Right cardiac atrium (tissue), 5 donors: ENCODE data around the gene NOTCH2. TPM values are rescaled to one million over a fixed set of nuclear protein-coding genes. Genes with fewer than 3 reads are reported as not detected.
A peak's percentile ranks its signal among the peaks of the same experiment; 100 is the strongest.
"Not testable (repeated sequence)": the region's sequence is repeated elsewhere in the genome, so short reads cannot be mapped to it uniquely, and the experiment has no call there.

Experiments used
- ATAC-seq, 2 donors: fragments of 200-7000 bp; cut with Tn5 transposase; one replicate each; pipeline versions ENCODE4 v1.8.0 to v1.9.1; 2020; ENCODE audit warnings: moderate library complexity in 2 of 2, mild to moderate bottlenecking in 1 of 2
- DNase-seq, 3 donors: peaks; one replicate each; pipeline ENCODE4 v3.0.0-alpha.2; 2020
- H3K27ac ChIP-seq: one replicate; pipeline ENCODE4 v1.5.1; 2013; ENCODE audit warnings: mild to moderate bottlenecking, low read length, control low read depth, moderate library complexity
- H3K27me3 ChIP-seq: one replicate; pipeline ENCODE4 v1.6.1; 2013; ENCODE audit not compliant: control insufficient read depth, insufficient read depth
- H3K4me1 ChIP-seq: one replicate; pipeline ENCODE4 v1.6.1; 2013; ENCODE audit warnings: low read length; ENCODE audit not compliant: control insufficient read depth, insufficient read depth
- H3K4me3 ChIP-seq: one replicate; pipeline ENCODE4 v1.5.1; 2013; ENCODE audit warnings: low read length, control low read depth
- H3K9me3 ChIP-seq: one replicate; pipeline ENCODE4 v1.6.1; 2013; ENCODE audit warnings: low read length; ENCODE audit not compliant: control insufficient read depth
- WGBS: extraction: QIAGEN DNeasy Blood & Tissue Kit; methylation state at CpG from one replicate; pipeline ENCODE4 v1.1.7; 2013; 5-methylcytosine and 5-hydroxymethylcytosine counted together
- intact Hi-C, 4 donors: fragments of 100-400 bp; cut with DNase I; formaldehyde crosslinking; loops; one replicate each; pipeline versions ENCODE4 v1.11.0 to v1.14.0; 2022 to 2023
- polyA plus RNA-seq: library from polyadenylated mRNA; stranded (reverse); fragments of 200-250 nt; gene quantifications from one replicate; pipeline ENCODE4 v1.2.3, GENCODE V29; 2013
- total RNA-seq, 4 donors: library from RNA; stranded (reverse); fragmentation: NEBNext Ultra II Directional; extraction: Animal tissue kit (Norgen Biotek cat#: 25700); gene quantifications; one replicate each; pipeline ENCODE4 v1.2.1, GENCODE V29; 2021
- donor health status: healthy with polysubstance abuse.
- donor health status: DM: no; HTN: yes; CAD: no.
- donor health status: DM: no; HTN: no; CAD: no.
- donor health status: DM: no; HTN: yes; CAD: no; lungs with severe emphysema.
- donor health status: DM: yes; HTN: yes; CAD: no.

NOTCH2 gene
- total and polyA plus RNA-seq, 5 donors = 6.6 to 65.7 (median 39.2) TPM

- H3K4me1 ChIP-seq, H3K9me3 ChIP-seq, ATAC-seq, H3K4me3 ChIP-seq, H3K27me3 ChIP-seq, intact Hi-C loops, DNase-seq, H3K27ac ChIP-seq: not testable (repeated sequence)
- no CpG with 5 or more reads among the region's 3 CpGs for WGBS
Measured at GRCh38 chr1:120103768-120104167, 34.3 kb upstream of the NOTCH2 start.

GRCh38 chr1:120101593-120101992 lies 32.1 kb upstream of the NOTCH2 start:
- WGBS = 65% methylated on average over 1 of the region's 1 CpG
- intact Hi-C loops, ATAC-seq: not testable (repeated sequence)

GRCh38 chr1:120100590-120100989 lies 31.1 kb upstream of the NOTCH2 start:
- ATAC-seq = peak in 1 of 2 donors; percentile 39
- H3K9me3 ChIP-seq, H3K4me3 ChIP-seq, H3K27ac ChIP-seq, H3K27me3 ChIP-seq, H3K4me1 ChIP-seq, DNase-seq, intact Hi-C loops: not testable (repeated sequence)
- WGBS = 44% methylated on average over 1 of the region's 1 CpG

More at GRCh38 chr1:120101593-120101992, 32.1 kb upstream of the NOTCH2 start:
- DNase-seq, H3K27me3 ChIP-seq, H3K4me3 ChIP-seq, H3K4me1 ChIP-seq, H3K9me3 ChIP-seq, H3K27ac ChIP-seq: not testable (repeated sequence)

GRCh38 chr1:120098986-120099759 lies 29.7 kb upstream of the NOTCH2 start:
- intact Hi-C loops, H3K9me3 ChIP-seq, H3K4me3 ChIP-seq, ATAC-seq, H3K27ac ChIP-seq, DNase-seq, H3K4me1 ChIP-seq, H3K27me3 ChIP-seq: not testable (repeated sequence)
- 92% methylated on average over 1 of the region's 6 CpGs for WGBS

GRCh38 chr1:120096981-120097545 lies 27.6 kb upstream of the NOTCH2 start:
- H3K27ac ChIP-seq, DNase-seq, H3K4me3 ChIP-seq, H3K9me3 ChIP-seq, H3K27me3 ChIP-seq, intact Hi-C loops, H3K4me1 ChIP-seq, ATAC-seq: not testable (repeated sequence)
- WGBS = 82% methylated on average over 1 of the region's 1 CpG

- H3K9me3 ChIP-seq, H3K27me3 ChIP-seq, intact Hi-C loops, ATAC-seq, H3K4me3 ChIP-seq, H3K27ac ChIP-seq, H3K4me1 ChIP-seq: not testable (repeated sequence)
- 73% methylated on average over 2 of the region's 4 CpGs for WGBS
- DNase-seq = peak in 1 of 3 donors; percentile 12
Measured at GRCh38 chr1:120093548-120094181, 24.2 kb upstream of the NOTCH2 start.

- H3K4me3 ChIP-seq, H3K9me3 ChIP-seq, H3K27me3 ChIP-seq, H3K4me1 ChIP-seq, intact Hi-C loops, DNase-seq, H3K27ac ChIP-seq: not testable (repeated sequence)
- peak in 1 of 2 donors; percentile 36 for ATAC-seq
- WGBS = 66% methylated on average over 4 of the region's 4 CpGs
Measured at GRCh38 chr1:120092232-120093218, 23.1 kb upstream of the NOTCH2 start.

- H3K4me1 ChIP-seq, H3K9me3 ChIP-seq, intact Hi-C loops, H3K4me3 ChIP-seq, DNase-seq, H3K27me3 ChIP-seq, H3K27ac ChIP-seq: not testable (repeated sequence)
- no CpG with 5 or more reads among the region's 1 CpG for WGBS
- ATAC-seq = peak; percentile 28 to 31
Measured at GRCh38 chr1:120090830-120091229, 21.4 kb upstream of the NOTCH2 start.

- DNase-seq, H3K9me3 ChIP-seq, H3K4me3 ChIP-seq, intact Hi-C loops, H3K4me1 ChIP-seq, H3K27me3 ChIP-seq, ATAC-seq, H3K27ac ChIP-seq: not testable (repeated sequence)
- WGBS = 87% methylated on average over 3 of the region's 4 CpGs
Measured at GRCh38 chr1:120087959-120088358, 18.5 kb upstream of the NOTCH2 start.

GRCh38 chr1:120069920-120070214 lies 405 bp upstream of the NOTCH2 start:
- DNase-seq, H3K27ac ChIP-seq, ATAC-seq, intact Hi-C loops, H3K4me3 ChIP-seq, H3K4me1 ChIP-seq, H3K9me3 ChIP-seq, H3K27me3 ChIP-seq: not testable (repeated sequence)
- WGBS = no CpG with 5 or more reads among the region's 8 CpGs
